MCF 10A (cell line): Measurements from ENCODE around the gene ADK. TPM values are rescaled to one million over a fixed set of nuclear protein-coding genes. Genes with fewer than 3 reads are reported as not detected.

ENCODE experiments used
- BruUV-seq: library from RNA; stranded (reverse); fragments of 400-500 nt; replicated peaks from 2 replicates; lab custom pipeline; 2021; lab: Mats Ljungman, UMichigan
- CTCF ChIA-PET: fragments of 300-600 bp; sonication (Branson Sonifier 250); formaldehyde crosslinking; extraction: SDS; loops from one replicate; lab custom pipeline; 2021; ENCODE audit warnings: antibody characterized with exemption, inconsistent platforms; lab: Yijun Ruan, JAX
- POLR2A ChIA-PET: fragments of 300-600, 350-650 bp; sonication (Branson Sonifier 250); formaldehyde crosslinking; extraction: SDS; loops from one replicate; lab custom pipeline; 2020; ENCODE audit warnings: antibody characterized with exemption, inconsistent platforms; lab: Yijun Ruan, JAX
- DNase-seq: peaks from one replicate; pipeline ENCODE4 v3.0.0-alpha.2; 2018; ENCODE audit not compliant: unreplicated experiment
- H3K27ac Mint-ChIP-seq: one replicate; pipeline ENCODE4 v1.8.0; 2022; ENCODE audit warnings: mild to moderate bottlenecking, low read depth, mixed read lengths; ENCODE audit not compliant: unreplicated experiment
- H3K27me3 Mint-ChIP-seq: one replicate; pipeline ENCODE4 v1.8.0; 2022; ENCODE audit warnings: mixed read lengths; ENCODE audit not compliant: insufficient read depth, unreplicated experiment
- H3K36me3 Mint-ChIP-seq: one replicate; pipeline ENCODE4 v1.8.0; 2022; ENCODE audit warnings: mild to moderate bottlenecking, moderate library complexity, mixed read lengths; ENCODE audit not compliant: insufficient read depth, unreplicated experiment
- H3K4me1 Mint-ChIP-seq: one replicate; pipeline ENCODE4 v1.8.0; 2022; ENCODE audit warnings: mixed read lengths; ENCODE audit not compliant: insufficient read depth, unreplicated experiment
- H3K4me3 Mint-ChIP-seq: one replicate; pipeline ENCODE4 v1.8.0; 2022; ENCODE audit warnings: mild to moderate bottlenecking, moderate library complexity, mixed read lengths; ENCODE audit not compliant: unreplicated experiment
- H3K9me3 Mint-ChIP-seq: one replicate; pipeline ENCODE4 v1.8.0; 2022; ENCODE audit warnings: mixed read lengths; ENCODE audit not compliant: unreplicated experiment
- CTCF ChIP-seq: fragments of 200-600 bp; IDR thresholded peaks from one replicate; pipeline ENCODE4 v1.8.0; 2022; ENCODE audit warnings: antibody characterized with exemption, mild to moderate bottlenecking; ENCODE audit not compliant: unreplicated experiment
- intact Hi-C: fragments of 100-400 bp; cut with micrococcal nuclease; formaldehyde crosslinking; loops from 2 replicates; pipeline ENCODE4 v1.14.1; 2022
- total RNA-seq: library from RNA; stranded (reverse); gene quantifications from 2 replicates; pipeline ENCODE4 v1.2.3, GENCODE V29; 2022

ADK gene
- total RNA-seq, 1 experiment from 2014 or later, result 98.6 TPM

GRCh38 chr10:74118804-74119203 is 32.2 kb upstream of the ADK start:
- CTCF ChIA-PET, result interaction anchor here (0.9 to 1.0 kb wide), 3 partner anchors 15 to 178 kb away, joined by 3 read pairs; no protein-coding TSS in a partner anchor
- H3K27ac Mint-ChIP-seq, result peak overlapping the region; percentile 65

GRCh38 chr10:74120911-74121310 is 30.1 kb upstream of the ADK start:
- Mint-ChIP-seq H3K9me3 (no peaks in the 10 kb centered on the region), H3K4me3 (no peak overlapping the region), H3K4me1 (peaks cover 13% of the 10 kb centered on the region), H3K36me3 (peaks cover 74% of the 10 kb centered on the region), H3K27me3 (no peaks in the 10 kb centered on the region), H3K27ac (no peak overlapping the region)
- ChIA-PET CTCF (interaction anchor here (0.6 to 1.6 kb wide), 4 partner anchors 8 to 122 kb away, joined by 3 to 5 read pairs (median 3); no protein-coding TSS in a partner anchor), POLR2A (interaction anchor here (1.0 kb wide), 1 partner anchor 14 kb away, joined by 4 read pairs; no protein-coding TSS in a partner anchor)
- BruUV-seq, result no TSS peak
- intact Hi-C loops, result no loop called here
- no peak for DNase-seq
- no peak for TF ChIP-seq CTCF

More at GRCh38 chr10:74118804-74119203, 32.2 kb upstream of the ADK start:
- intact Hi-C loops, result loop anchor here (5.0 kb wide), 1 partner anchor 113 kb away; no protein-coding TSS in a partner anchor
- Mint-ChIP-seq H3K4me1 (peaks cover 13% of the 10 kb centered on the region), H3K4me3 (no peak overlapping the region), H3K27me3 (no peaks in the 10 kb centered on the region), H3K9me3 (no peaks in the 10 kb centered on the region), H3K36me3 (peaks cover 80% of the 10 kb centered on the region)
- no peak for TF ChIP-seq CTCF
- peak; percentile 56 for DNase-seq
- POLR2A ChIA-PET, result interaction anchor here (1.5 kb wide), 1 partner anchor 8 kb away, joined by 5 read pairs; no protein-coding TSS in a partner anchor
- no TSS peak for BruUV-seq

GRCh38 chr10:74121368-74121767 is 29.7 kb upstream of the ADK start:
- peaks cover 74% of the 10 kb centered on the region for H3K36me3 Mint-ChIP-seq
- no peak overlapping the region for H3K4me3 Mint-ChIP-seq
- peaks cover 13% of the 10 kb centered on the region for H3K4me1 Mint-ChIP-seq
- no peak for DNase-seq
- POLR2A ChIA-PET, result interaction anchor here (1.0 kb wide), 1 partner anchor 9 kb away, joined by 3 read pairs; no protein-coding TSS in a partner anchor
- TF ChIP-seq CTCF, result no peak
- H3K27me3 Mint-ChIP-seq, result no peaks in the 10 kb centered on the region
- H3K27ac Mint-ChIP-seq, result no peak overlapping the region
- CTCF ChIA-PET, result interaction anchor here (0.6 to 2.4 kb wide), 4 partner anchors 8 to 114 kb away, joined by 3 to 7 read pairs (median 4); no protein-coding TSS in a partner anchor
- no peaks in the 10 kb centered on the region for H3K9me3 Mint-ChIP-seq
- BruUV-seq, result no TSS peak
- intact Hi-C loops, result no loop called here

- Mint-ChIP-seq H3K27ac (no peak overlapping the region), H3K27me3 (no peaks in the 10 kb centered on the region), H3K4me1 (peaks cover 13% of the 10 kb centered on the region), H3K9me3 (no peaks in the 10 kb centered on the region), H3K36me3 (peaks cover 74% of the 10 kb centered on the region), H3K4me3 (no peak overlapping the region)
- POLR2A ChIA-PET, result interaction anchor here (0.6 to 2.1 kb wide), 4 partner anchors 8 to 100 kb away, joined by 3 to 10 read pairs (median 4); partner anchors contain the start of genes ADK and AP3M1
- CTCF ChIA-PET, result interaction anchor here (1.2 to 2.4 kb wide), 4 partner anchors 9 to 181 kb away, joined by 3 to 7 read pairs (median 5); no protein-coding TSS in a partner anchor
- no peak for DNase-seq
- BruUV-seq, result no TSS peak
- intact Hi-C loops, result no loop called here
- no peak for TF ChIP-seq CTCF
Observed at GRCh38 chr10:74122060-74122459, 29.0 kb upstream of the ADK start.
